22Rv1 (cell line): Measurements from ENCODE around the gene ZNF214.

Source experiments
- CTCF ChIP-seq: fragments of 450-650 bp; IDR thresholded peaks from 2 replicates; pipeline ENCODE4 v1.5.1; 2017; ENCODE audit warnings: mild to moderate bottlenecking
- ZFX ChIP-seq: fragments of 450-650 bp; IDR thresholded peaks from 2 replicates; pipeline ENCODE4 v1.6.1; 2017; ENCODE audit warnings: antibody characterized with exemption, borderline replicate concordance

DNA sequence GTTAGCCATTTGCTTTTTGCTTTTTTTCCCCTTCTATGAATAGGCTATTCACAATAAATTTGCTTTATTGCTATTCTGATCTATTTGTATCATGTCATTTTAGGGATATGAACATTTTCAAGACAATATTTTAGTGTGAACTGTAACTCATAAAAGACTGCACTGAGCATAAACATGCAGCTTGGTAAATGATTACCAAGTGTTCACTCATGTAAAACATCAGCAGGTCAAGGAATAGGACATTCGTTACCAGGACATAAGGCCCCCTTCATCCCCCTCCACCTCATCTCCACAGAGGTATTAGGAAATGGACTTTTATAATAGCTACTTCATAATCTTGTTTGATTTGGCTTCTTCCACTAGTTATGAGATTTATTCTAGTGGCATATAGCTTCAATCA lies 12.5 kb upstream of the ZNF214 start:
- TF ChIP-seq CTCF = no peak
- no peak for TF ChIP-seq ZFX
